GM10248 (cell line): ENCODE results near the gene BTBD17.

ENCODE experiments used
- CTCF ChIA-PET: fragments of 300-600 bp; sonication (Branson Sonifier 250); formaldehyde crosslinking; extraction: SDS; loops from one replicate; lab custom pipeline; 2021; ENCODE audit warnings: antibody characterized with exemption; lab: Yijun Ruan, JAX
- POLR2A ChIA-PET: fragments of 350-650 bp; sonication (Branson Sonifier 250); formaldehyde crosslinking; extraction: SDS; loops from one replicate; lab custom pipeline; 2020; ENCODE audit warnings: antibody characterized with exemption; lab: Yijun Ruan, JAX
- DNase-seq: peaks from one replicate; pipeline ENCODE4 v3.0.0; 2012; ENCODE audit errors: extremely low spot score
- TF ChIP-seq, protein P1 (sequence below): IDR thresholded peaks from 2 replicates; pipeline ENCODE4 v1.5.1; 2012; ENCODE audit warnings: mild to moderate bottlenecking, low read depth; ENCODE audit errors: extremely low read depth, missing control alignments, control extremely low read depth

BTBD17 gene

DNA sequence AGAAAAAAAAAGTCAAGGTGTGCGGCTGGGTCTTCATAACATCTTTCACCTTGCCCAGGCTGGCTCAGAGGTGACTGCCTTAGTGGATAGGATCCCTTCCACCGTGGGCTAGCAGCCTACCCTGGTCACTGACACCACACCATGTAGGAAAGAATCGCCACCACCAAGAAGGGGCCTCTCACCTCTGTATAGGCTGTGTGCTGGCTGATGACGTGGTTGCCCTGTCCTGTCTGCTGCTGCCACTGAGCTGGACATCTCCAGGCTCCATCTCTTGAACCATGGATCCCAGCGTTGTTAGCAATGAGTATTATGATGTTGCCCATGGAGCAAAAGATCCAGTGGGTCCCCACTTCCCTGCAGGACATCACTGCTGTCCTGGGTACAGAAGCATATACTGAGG, 5.5 kb upstream of the BTBD17 start, which contains the start of gene GPR142:
Gene GPR142 (plus strand): TSS at position 301 of the 400 bp plus-strand sequence. CDS start 2,035 bp downstream, outside the sequence.
- TF ChIP-seq, protein P1, sequence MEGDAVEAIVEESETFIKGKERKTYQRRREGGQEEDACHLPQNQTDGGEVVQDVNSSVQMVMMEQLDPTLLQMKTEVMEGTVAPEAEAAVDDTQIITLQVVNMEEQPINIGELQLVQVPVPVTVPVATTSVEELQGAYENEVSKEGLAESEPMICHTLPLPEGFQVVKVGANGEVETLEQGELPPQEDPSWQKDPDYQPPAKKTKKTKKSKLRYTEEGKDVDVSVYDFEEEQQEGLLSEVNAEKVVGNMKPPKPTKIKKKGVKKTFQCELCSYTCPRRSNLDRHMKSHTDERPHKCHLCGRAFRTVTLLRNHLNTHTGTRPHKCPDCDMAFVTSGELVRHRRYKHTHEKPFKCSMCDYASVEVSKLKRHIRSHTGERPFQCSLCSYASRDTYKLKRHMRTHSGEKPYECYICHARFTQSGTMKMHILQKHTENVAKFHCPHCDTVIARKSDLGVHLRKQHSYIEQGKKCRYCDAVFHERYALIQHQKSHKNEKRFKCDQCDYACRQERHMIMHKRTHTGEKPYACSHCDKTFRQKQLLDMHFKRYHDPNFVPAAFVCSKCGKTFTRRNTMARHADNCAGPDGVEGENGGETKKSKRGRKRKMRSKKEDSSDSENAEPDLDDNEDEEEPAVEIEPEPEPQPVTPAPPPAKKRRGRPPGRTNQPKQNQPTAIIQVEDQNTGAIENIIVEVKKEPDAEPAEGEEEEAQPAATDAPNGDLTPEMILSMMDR, result no peak
- no peak for DNase-seq
- ChIA-PET CTCF (interaction anchor here (0.7 to 5.6 kb wide), 51 partner anchors 8 to 369 kb away, joined by 3 to 77 read pairs (median 5); partner anchors contain the start of genes CD300A, CD300LB, RAB37 and TTYH2), POLR2A (no interaction called here)

DNA sequence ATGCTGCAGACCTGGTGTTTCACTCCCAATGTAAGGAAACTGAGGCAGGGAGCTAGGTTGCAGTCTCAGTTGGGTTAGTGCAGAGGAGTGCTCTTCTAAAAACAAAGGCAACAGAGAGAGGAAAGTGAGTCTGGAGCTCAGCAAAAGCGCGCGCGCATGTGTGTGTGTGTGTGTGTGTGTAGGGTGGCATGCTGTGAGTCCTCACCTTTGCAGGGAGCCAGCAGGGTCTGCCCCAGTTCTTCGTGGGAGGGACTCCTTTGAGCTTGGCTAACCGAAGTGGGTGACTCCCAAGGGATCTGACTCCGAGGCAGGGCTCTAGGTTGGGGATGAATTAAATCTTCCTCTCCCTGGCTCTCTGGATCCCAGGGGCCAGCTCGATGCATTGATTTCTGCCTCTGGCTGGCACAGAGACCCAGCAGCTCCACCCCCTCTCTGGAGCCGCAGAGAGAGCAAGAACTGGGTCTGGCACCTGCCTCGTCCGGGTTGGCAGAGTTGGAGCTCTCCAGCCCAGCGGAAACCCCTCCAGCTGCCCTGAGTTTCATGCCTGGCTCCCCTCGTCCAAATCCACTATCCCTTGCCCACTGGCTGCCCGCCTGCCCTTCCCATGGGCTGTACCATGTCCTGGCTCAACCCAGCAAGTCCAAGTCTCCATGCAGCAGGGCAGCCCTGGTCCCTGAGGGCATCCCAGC, 1.3 kb upstream of the BTBD17 start:
- ChIA-PET POLR2A (no interaction called here), CTCF (interaction anchor here (0.9 to 6.2 kb wide), 18 partner anchors 10 to 933 kb away, joined by 3 to 50 read pairs (median 3); partner anchors contain the start of genes RAB37, RPL38 and TTYH2)
- TF ChIP-seq, protein P1, result no peak
- DNase-seq, result no peak

DNA sequence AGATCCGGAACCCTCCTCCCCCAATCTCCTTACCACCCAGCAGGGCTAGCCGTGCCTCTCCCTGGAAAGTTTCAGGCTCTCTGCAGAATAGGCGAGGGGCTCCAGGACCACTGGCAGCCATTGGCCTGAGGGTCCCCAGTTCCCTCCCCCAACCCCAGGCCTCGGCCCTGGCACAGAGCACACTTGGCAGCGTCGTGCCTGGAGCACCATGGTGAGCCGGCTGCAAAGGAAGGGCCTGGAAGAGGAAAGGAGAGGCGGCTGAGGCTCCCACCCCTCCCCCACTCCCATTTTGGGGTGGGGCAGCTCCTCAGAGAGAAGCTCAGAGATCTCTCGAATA, 369 bp upstream of the BTBD17 start:
- ChIA-PET CTCF (interaction anchor here (0.6 to 6.2 kb wide), 15 partner anchors 10 to 932 kb away, joined by 3 to 50 read pairs (median 4); partner anchors contain the start of gene RPL38), POLR2A (no interaction called here)
- DNase-seq, result no peak

DNA sequence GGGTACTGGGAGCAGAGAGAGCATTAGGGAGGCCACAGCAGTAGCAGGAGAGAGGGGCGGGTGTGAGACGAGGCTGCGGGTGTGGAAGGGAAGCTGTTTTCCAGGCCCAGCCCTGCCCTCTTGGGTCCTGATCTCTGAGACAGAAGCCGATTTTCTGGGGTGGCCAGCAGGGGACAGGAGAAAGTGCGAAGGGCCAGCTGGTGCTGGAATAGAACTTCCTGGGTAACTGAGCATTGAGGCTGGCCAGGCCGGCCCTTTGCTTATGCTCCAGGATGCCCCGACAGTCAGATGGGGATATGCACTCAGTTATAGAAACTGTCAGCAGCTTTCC, 804 bp downstream of the BTBD17 start:
- no peak for DNase-seq
- CTCF ChIA-PET, result interaction anchor here (1.0 to 6.2 kb wide), 12 partner anchors 8 to 226 kb away, joined by 3 to 50 read pairs (median 4); no protein-coding TSS in a partner anchor
- TF ChIP-seq, protein P1, result no peak
- POLR2A ChIA-PET, result no interaction called here

More for the DNA sequence above, 369 bp upstream of the BTBD17 start:
- TF ChIP-seq, protein P1, result no peak

GRCh38 chr17:74359916-74360315, 1.8 kb downstream of the BTBD17 start:
- CTCF ChIA-PET, result interaction anchor here (0.8 to 1.9 kb wide), 4 partner anchors 8 to 98 kb away, joined by 4 to 12 read pairs (median 4); no protein-coding TSS in a partner anchor
- TF ChIP-seq, protein P1, result no peak
- POLR2A ChIA-PET, result no interaction called here
- DNase-seq, result no peak

- ChIA-PET CTCF (interaction anchor here (1.9 to 4.6 kb wide), 4 partner anchors 9 to 20 kb away, joined by 7 to 24 read pairs (median 10); partner anchors contain the start of gene GPR142), POLR2A (no interaction called here)
- TF ChIP-seq, protein P1, result no peak
- DNase-seq, result no peak
Measured at GRCh38 chr17:74358697-74359096, 3.0 kb downstream of the BTBD17 start.
